HFFc6 (cell line): ENCODE data around the gene TNK1. TPM values are rescaled to one million over a fixed set of nuclear protein-coding genes. Genes with fewer than 3 reads are reported as not detected.

Experiments
- DNase-seq: peaks from one replicate; pipeline ENCODE4 v3.0.0-alpha.2; 2018
- H3K27ac Mint-ChIP-seq: 2 replicates; pipeline ENCODE4 v1.8.0; 2020; ENCODE audit warnings: mild to moderate bottlenecking, mixed read lengths
- H3K27me3 Mint-ChIP-seq: 2 replicates; pipeline ENCODE4 v1.8.0; 2021; ENCODE audit warnings: mild to moderate bottlenecking, moderate library complexity, mixed read lengths; ENCODE audit not compliant: insufficient read depth
- H3K36me3 Mint-ChIP-seq: 2 replicates; pipeline ENCODE4 v1.8.0; 2021; ENCODE audit warnings: low read depth, mixed read lengths
- H3K4me1 Mint-ChIP-seq: 2 replicates; pipeline ENCODE4 v1.8.0; 2020; ENCODE audit warnings: low read depth, mixed read lengths
- H3K4me3 Mint-ChIP-seq: 2 replicates; pipeline ENCODE4 v1.8.0; 2020; ENCODE audit warnings: mild to moderate bottlenecking, moderate library complexity, mixed read lengths
- H3K9me3 Mint-ChIP-seq: 2 replicates; pipeline ENCODE4 v1.8.0; 2020; ENCODE audit warnings: mild to moderate bottlenecking, mixed read lengths
- total RNA-seq, 6 experiments: library from RNA; stranded (reverse); fragmentation: NEBNext Ultra II Directional; extraction: Animal tissue kit (Norgen Biotek cat#: 25700); gene quantifications; 2 replicates in 1 of 6; 3 replicates in 5 of 6; pipeline ENCODE4 v1.2.3, GENCODE V29; 2021
- TF ChIP-seq, protein P1 (sequence below): fragments of 200-600 bp; sonication (generic); IDR thresholded peaks from 2 replicates; pipeline ENCODE4 v1.5.0; 2021; ENCODE audit warnings: antibody characterized with exemption, mild to moderate bottlenecking

Gene TNK1
- total RNA-seq, 6 experiments from 2014 or later, result 0.20 to 0.41 (median 0.26) TPM

DNA sequence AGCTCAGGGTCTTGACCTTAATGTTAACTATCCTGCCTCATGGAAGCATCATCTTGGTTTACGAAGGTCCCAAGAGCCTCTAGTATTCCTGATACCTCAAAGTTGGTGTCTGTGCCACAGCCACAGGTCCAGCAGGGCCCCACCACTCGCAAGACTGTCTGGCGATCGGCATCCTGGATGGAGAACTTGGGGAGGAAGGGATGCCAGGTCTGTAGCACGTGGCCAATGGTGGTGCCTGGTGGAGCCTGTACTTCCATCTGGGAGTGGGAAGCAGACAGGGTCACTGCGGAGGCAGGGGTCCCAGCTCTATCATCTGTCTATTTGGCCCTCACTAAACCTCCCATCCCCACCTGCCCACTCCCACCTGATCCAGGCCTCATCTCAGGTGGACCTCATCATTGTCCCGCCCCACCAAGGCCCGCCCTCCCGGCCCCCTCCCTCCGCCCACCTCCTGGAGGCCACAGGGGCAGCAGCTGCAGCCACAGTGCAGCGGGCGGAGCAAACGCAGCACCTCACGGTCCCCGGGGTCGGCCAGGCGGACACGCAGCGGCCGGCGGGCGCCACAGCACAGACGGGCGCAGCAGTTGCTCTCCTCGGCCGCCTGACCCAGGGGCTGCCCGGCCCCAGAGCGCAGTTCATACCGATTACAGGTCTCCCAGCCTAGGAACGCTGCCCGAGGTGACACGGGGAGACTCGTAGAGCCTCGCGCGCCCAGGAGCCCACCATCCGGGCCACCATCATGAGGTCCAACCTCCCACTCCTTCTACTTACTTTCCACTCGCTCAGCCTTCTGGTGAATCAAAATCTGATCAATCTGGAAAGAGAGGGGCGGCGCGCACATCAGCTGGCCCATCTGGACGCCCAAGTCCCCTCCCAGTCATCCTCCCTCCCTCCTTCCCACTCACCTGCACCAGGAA lies 12.1 kb downstream of the TNK1 start:
- TF ChIP-seq, protein P1, sequence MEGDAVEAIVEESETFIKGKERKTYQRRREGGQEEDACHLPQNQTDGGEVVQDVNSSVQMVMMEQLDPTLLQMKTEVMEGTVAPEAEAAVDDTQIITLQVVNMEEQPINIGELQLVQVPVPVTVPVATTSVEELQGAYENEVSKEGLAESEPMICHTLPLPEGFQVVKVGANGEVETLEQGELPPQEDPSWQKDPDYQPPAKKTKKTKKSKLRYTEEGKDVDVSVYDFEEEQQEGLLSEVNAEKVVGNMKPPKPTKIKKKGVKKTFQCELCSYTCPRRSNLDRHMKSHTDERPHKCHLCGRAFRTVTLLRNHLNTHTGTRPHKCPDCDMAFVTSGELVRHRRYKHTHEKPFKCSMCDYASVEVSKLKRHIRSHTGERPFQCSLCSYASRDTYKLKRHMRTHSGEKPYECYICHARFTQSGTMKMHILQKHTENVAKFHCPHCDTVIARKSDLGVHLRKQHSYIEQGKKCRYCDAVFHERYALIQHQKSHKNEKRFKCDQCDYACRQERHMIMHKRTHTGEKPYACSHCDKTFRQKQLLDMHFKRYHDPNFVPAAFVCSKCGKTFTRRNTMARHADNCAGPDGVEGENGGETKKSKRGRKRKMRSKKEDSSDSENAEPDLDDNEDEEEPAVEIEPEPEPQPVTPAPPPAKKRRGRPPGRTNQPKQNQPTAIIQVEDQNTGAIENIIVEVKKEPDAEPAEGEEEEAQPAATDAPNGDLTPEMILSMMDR, result no peak
- no peak for DNase-seq
- Mint-ChIP-seq H3K9me3 (no peaks in the 10 kb centered on the region), H3K27ac (0 out of 2 replicates have a peak overlapping the region, but pooled peaks have one; percentile 5), H3K4me3 (peak overlapping the region; percentile 95), H3K36me3 (peaks cover 9% of the 10 kb centered on the region; the same call in 1 of the 2 replicates), H3K4me1 (peaks cover 6% of the 10 kb centered on the region), H3K27me3 (peaks cover 2% of the 10 kb centered on the region; the same call in 1 of the 2 replicates)

DNA sequence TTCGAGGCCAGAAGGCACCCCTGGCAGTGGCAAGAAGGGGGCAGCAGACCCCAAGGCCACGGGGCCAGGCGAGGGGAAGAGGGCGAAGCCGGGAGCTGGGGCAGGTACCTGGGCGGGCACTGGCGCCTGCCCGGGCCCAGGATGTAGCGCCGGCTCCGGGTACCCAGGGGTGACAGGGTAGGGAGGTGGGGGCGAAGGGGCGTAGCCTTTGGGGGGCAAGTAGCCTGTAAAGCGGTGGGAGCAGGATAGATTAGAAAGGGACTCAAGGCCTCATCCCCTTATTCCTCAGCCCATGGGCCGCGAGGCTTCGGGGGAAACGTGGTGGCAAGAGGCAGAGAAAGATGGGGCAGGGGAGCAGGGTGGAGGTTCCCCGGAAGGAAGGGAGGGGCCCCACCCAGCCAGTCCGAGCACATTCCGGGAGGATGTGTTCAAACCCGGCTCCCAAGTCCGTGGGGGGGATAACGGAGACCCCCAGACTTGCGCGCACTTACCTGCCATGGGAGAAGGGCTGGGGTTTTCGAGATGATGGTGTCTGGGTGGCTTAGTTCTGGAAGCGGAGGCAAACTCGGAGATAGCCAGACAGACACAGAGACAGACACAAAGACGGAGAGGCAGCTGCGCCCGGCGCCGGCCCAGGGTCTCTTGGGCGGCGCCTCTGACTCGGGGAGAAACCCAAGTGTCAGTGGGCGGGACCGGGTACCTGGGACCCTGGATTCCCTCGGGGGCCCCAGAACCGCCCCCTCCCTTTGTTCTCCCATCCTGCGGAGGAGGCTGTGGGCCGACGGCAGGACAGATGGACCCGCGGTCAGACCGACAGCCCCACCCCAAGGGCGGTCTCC lies 12.9 kb downstream of the TNK1 start:
- TF ChIP-seq, protein P1, result no peak; the same call in 1 of the 2 replicates
- peaks cover 9% of the 10 kb centered on the region; the same call in 1 of the 2 replicates for H3K36me3 Mint-ChIP-seq
- H3K9me3 Mint-ChIP-seq, result no peaks in the 10 kb centered on the region
- peaks cover 2% of the 10 kb centered on the region; the same call in 1 of the 2 replicates for H3K27me3 Mint-ChIP-seq
- peak overlapping the region; percentile 95 for H3K4me3 Mint-ChIP-seq
- DNase-seq, result no peak
- peaks cover 6% of the 10 kb centered on the region for H3K4me1 Mint-ChIP-seq
- peak overlapping the region; percentile 68; the same call in 1 of the 2 replicates for H3K27ac Mint-ChIP-seq

DNA sequence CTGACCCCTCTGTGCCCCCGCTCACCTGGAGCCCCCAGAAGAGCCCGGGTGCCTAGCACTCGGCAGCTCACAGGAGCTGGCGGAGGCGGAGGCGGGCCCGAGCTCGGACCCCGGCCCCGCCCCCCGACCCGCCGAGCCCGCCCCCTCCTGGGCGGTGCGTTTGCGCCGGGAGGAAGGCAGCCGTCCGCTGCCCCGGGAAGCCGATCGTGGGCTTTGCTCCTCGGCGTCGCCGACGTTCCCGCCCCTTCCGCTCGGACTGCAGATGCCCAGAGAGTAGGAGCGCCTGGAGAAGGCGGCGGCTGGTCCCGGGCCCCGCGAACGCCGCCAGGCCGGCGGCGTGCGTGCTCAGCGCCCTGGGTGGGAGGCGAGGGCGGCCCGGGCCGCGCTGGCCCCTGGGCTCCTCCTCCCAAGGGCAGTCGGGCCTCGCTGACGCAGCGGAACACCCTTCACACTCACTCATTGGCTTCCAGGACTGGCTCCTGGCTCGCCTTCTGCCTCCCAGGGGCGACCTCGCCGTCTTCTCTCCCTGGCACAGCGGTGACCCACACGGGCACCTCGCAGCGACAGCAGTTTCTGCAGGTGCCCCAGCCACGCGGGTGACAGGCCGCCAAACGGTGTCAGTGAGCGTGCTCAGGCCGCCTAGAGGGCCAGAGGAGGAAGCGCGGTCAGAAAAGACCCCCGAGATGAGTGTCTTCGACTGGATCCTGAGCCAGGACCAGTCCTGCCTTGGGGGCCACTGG lies 13.7 kb downstream of the TNK1 start, which contains the start of gene PLSCR3:
PLSCR3 (minus strand) TSS at position 74 of the 740 bp plus-strand sequence. CDS start 415 bp downstream, outside the sequence.
- H3K27me3 Mint-ChIP-seq, result peaks cover 2% of the 10 kb centered on the region; the same call in 1 of the 2 replicates
- H3K36me3 Mint-ChIP-seq, result peaks cover 11% of the 10 kb centered on the region; the same call in 1 of the 2 replicates
- peak; percentile 85 for DNase-seq
- peaks cover 8% of the 10 kb centered on the region for H3K4me1 Mint-ChIP-seq
- H3K4me3 Mint-ChIP-seq, result peak within 1 kb of the TSS; percentile 95
- no peaks in the 10 kb centered on the region for H3K9me3 Mint-ChIP-seq
- peak within 1 kb of the TSS; percentile 85 for H3K27ac Mint-ChIP-seq
- TF ChIP-seq, protein P1, result peak; percentile 57

DNA sequence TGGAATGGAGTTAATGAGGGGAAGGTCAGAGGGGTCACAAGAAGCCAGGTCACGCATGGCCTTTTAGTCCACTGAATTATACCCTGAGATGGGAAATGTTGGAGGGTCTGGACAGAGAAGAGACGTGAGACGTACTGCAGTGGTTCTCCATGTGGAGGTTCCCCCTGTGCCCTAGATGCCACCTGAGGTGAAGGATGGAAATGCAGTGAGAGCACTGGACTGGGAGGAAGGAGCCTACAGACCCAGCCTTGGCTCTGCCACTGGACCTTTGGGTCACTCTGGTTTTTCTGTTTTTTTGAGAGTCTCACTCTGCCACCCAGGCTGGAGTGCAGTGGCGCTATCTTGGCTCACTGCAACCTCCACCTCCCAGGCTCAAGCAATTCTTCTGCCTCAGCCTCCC lies 15.3 kb downstream of the TNK1 start:
- H3K27me3 Mint-ChIP-seq, result peaks cover 2% of the 10 kb centered on the region; the same call in 1 of the 2 replicates
- H3K27ac Mint-ChIP-seq, result no peak overlapping the region
- no peak for DNase-seq
- H3K36me3 Mint-ChIP-seq, result peaks cover 12% of the 10 kb centered on the region
- H3K4me1 Mint-ChIP-seq, result peaks cover 14% of the 10 kb centered on the region
- H3K9me3 Mint-ChIP-seq, result no peaks in the 10 kb centered on the region
- TF ChIP-seq, protein P1, result no peak; the same call in 1 of the 2 replicates
- no peak overlapping the region for H3K4me3 Mint-ChIP-seq
